ENCODE data around the gene IBA57. TPM values are rescaled to one million over a fixed set of nuclear protein-coding genes. Genes with fewer than 3 reads are reported as not detected.

Gene IBA57
- total and polyA plus RNA-seq, 4 experiments from 2014 or later: 1.3 to 12.0 (median 6.9) TPM

DNA sequence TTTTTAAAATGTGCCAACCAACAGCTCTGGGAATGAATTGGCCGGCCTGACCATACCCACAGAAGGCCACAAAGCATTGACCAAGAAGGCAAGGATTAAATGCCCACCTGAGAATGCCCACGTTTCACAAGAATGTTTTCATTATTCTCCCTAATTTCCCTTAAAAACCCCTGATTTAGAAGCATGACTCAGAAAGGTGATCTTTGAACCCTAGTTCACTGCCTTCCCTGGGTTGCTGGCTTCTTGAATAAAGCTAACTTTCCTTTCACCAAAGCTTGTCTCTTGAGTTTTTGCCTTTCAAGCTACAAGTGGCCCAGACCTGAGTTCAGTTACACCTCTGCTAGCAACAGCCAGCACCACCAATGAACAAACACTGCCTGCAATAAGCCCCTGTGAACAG lies 42.1 kb upstream of the IBA57 start:
- Mint-ChIP-seq H3K4me1 (peaks cover 0 to 4% (median 2%) of the 10 kb centered on the region in 4 donors), H3K36me3 (no peaks in the 10 kb centered on the region), H3K27me3 (peaks cover 8 to 17% of the 10 kb centered on the region in 2 donors), H3K4me3 (no peak overlapping the region), H3K27ac (no peak overlapping the region), H3K9me3 (no peaks in the 10 kb centered on the region)
- CTCF ChIA-PET (ENCODE audit: partially characterized antibody): interaction anchor here (0.6 to 2.9 kb wide), 2 partner anchors 8 to 335 kb away, joined by 3 to 14 read pairs; no protein-coding TSS in a partner anchor
- DNase-seq: no peak
- Histone ChIP-seq H3K27me3 (ENCODE audit: insufficient read depth, low read length) (no peaks in the 10 kb centered on the region), H3K4me3 (ENCODE audit: low read length in 2 of 2) (no peak overlapping the region), H3K27ac (ENCODE audit: low read depth, low read length) (no peak overlapping the region), H3K36me3 (ENCODE audit: insufficient read depth, low read length) (no peaks in the 10 kb centered on the region), H3K4me1 (ENCODE audit: insufficient read depth, low read length) (no peaks in the 10 kb centered on the region), H3K9me3 (ENCODE audit: control insufficient read depth in 1 of 2, low read length in 2 of 2) (no peaks in the 10 kb centered on the region)
- intact Hi-C loops (cut with micrococcal nuclease): no loop called here
- POLR2A ChIA-PET (ENCODE audit: partially characterized antibody): no interaction called here

DNA sequence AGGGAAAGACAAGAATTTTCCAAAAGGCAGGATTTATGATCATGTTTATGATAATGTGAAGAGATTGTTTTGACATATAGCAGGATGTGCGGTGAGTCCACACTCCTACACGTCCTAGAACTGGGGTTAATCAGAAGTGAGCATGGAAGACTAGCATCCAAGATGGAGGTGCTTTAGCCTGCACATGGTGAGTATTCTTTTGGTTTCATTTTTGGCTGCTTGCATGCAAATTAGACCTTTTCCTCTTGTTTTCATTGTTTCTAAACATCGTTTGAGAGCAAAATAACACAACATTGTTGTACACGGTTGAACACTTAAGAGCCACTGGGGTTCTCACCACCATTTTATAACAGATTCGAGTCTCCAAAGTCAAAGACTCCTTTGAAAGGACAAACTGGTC lies 40.4 kb upstream of the IBA57 start:
- H3K4me3 Mint-ChIP-seq: no peak overlapping the region
- H3K9me3 Mint-ChIP-seq: no peaks in the 10 kb centered on the region
- Histone ChIP-seq H3K27me3 (ENCODE audit: insufficient read depth, low read length) (no peaks in the 10 kb centered on the region), H3K27ac (ENCODE audit: low read depth, low read length) (no peak overlapping the region), H3K4me1 (ENCODE audit: insufficient read depth, low read length) (no peaks in the 10 kb centered on the region), H3K9me3 (ENCODE audit: control insufficient read depth in 1 of 2, low read length in 2 of 2) (no peaks in the 10 kb centered on the region), H3K36me3 (ENCODE audit: insufficient read depth, low read length) (no peaks in the 10 kb centered on the region), H3K4me3 (ENCODE audit: low read length in 2 of 2) (no peak overlapping the region)
- CTCF ChIA-PET (ENCODE audit: partially characterized antibody): interaction anchor here (1.6 kb wide), 1 partner anchor 40 kb away, joined by 6 read pairs; the partner anchor contains the start of gene IBA57
- peaks cover 8 to 17% of the 10 kb centered on the region in 2 donors for H3K27me3 Mint-ChIP-seq
- H3K4me1 Mint-ChIP-seq: peaks cover 0 to 4% (median 2%) of the 10 kb centered on the region in 4 donors
- no peak overlapping the region for H3K27ac Mint-ChIP-seq
- no peaks in the 10 kb centered on the region for H3K36me3 Mint-ChIP-seq
- DNase-seq: no peak
- intact Hi-C loops (cut with micrococcal nuclease): no loop called here
- POLR2A ChIA-PET (ENCODE audit: partially characterized antibody): no interaction called here

DNA sequence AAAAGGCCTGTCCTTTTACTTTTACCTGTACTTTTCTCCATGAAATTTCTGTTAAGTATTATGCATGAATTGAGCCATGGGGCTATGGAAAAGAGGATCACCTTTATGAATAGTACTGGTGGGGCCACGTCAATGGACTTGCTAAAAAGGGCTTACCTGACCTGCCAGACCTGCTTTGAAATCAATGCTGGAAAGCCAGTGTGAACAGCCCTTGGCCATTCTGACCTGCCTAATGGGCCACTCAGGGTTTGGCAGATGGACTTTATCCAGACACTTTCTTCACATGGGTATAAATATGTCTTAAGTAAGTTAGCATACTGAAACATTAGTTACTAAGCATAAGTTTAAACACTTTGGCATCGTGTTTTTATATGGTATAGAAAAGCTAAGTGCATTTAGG lies 33.8 kb upstream of the IBA57 start:
- no peak overlapping the region for H3K27ac ChIP-seq (ENCODE audit: low read depth, low read length)
- no peaks in the 10 kb centered on the region for H3K9me3 ChIP-seq (ENCODE audit: control insufficient read depth in 1 of 2, low read length in 2 of 2)
- H3K36me3 ChIP-seq (ENCODE audit: insufficient read depth, low read length): no peaks in the 10 kb centered on the region
- Mint-ChIP-seq H3K4me1 (peaks cover 2 to 5% (median 4%) of the 10 kb centered on the region in 4 donors), H3K36me3 (no peaks in the 10 kb centered on the region), H3K27ac (no peak overlapping the region), H3K9me3 (no peaks in the 10 kb centered on the region), H3K4me3 (no peak overlapping the region), H3K27me3 (peaks cover 8 to 14% of the 10 kb centered on the region in 2 donors)
- intact Hi-C loops (cut with micrococcal nuclease): loop anchor here (1.0 kb wide), 3 partner anchors 35 to 132 kb away; no protein-coding TSS in a partner anchor
- peaks cover 5% of the 10 kb centered on the region for H3K4me1 ChIP-seq (ENCODE audit: insufficient read depth, low read length)
- H3K27me3 ChIP-seq (ENCODE audit: insufficient read depth, low read length): no peaks in the 10 kb centered on the region
- H3K4me3 ChIP-seq (ENCODE audit: low read length in 2 of 2): no peak overlapping the region
- DNase-seq: no peak
- ChIA-PET CTCF (ENCODE audit: partially characterized antibody) (interaction anchor here (1.1 to 4.7 kb wide), 8 partner anchors 8 to 383 kb away, joined by 3 to 66 read pairs (median 10); partner anchors contain the start of genes GUK1 and IBA57), POLR2A (ENCODE audit: partially characterized antibody) (interaction anchor here (2.3 to 2.9 kb wide), 2 partner anchors 8 to 34 kb away, joined by 11 to 18 read pairs; partner anchors contain the start of genes GUK1 and IBA57)

DNA sequence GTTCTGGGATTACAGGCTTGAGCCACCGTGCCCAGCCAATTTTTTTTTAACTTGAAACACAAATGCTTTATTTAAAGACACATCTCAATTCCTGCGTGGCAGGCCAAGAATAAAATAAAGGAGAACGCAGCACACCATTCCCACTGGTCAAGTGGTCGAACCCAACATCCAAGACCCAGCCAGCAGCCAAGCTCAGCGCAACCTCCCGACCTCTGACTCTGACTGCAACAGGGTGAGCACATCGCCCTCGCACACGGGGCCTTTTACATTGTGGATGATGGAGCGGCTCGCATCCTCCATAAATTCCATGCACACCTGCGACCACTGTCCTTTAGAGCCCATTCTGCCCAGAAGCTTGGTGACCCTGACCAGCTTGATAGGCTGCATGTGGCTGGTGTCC lies 31.0 kb upstream of the IBA57 start:
- no peak overlapping the region for H3K27ac Mint-ChIP-seq
- no peaks in the 10 kb centered on the region for H3K36me3 Mint-ChIP-seq
- DNase-seq: no peak
- no peak overlapping the region for H3K27ac ChIP-seq (ENCODE audit: low read depth, low read length)
- CTCF ChIA-PET (ENCODE audit: partially characterized antibody): interaction anchor here (1.1 kb wide), 1 partner anchor 8 kb away, joined by 3 read pairs; no protein-coding TSS in a partner anchor
- peaks cover 2 to 8% (median 5%) of the 10 kb centered on the region in 4 donors for H3K4me1 Mint-ChIP-seq
- H3K9me3 Mint-ChIP-seq: no peaks in the 10 kb centered on the region
- peaks cover 4 to 10% of the 10 kb centered on the region in 2 donors for H3K27me3 Mint-ChIP-seq
- no peaks in the 10 kb centered on the region for H3K27me3 ChIP-seq (ENCODE audit: insufficient read depth, low read length)
- H3K9me3 ChIP-seq (ENCODE audit: control insufficient read depth in 1 of 2, low read length in 2 of 2): no peaks in the 10 kb centered on the region
- POLR2A ChIA-PET (ENCODE audit: partially characterized antibody): interaction anchor here (4.3 kb wide), 1 partner anchor 32 kb away, joined by 24 read pairs; the partner anchor contains the start of gene IBA57
- no peaks in the 10 kb centered on the region for H3K36me3 ChIP-seq (ENCODE audit: insufficient read depth, low read length)
- intact Hi-C loops (cut with micrococcal nuclease): no loop called here
- peaks cover 10% of the 10 kb centered on the region for H3K4me1 ChIP-seq (ENCODE audit: insufficient read depth, low read length)
- no peak overlapping the region for H3K4me3 ChIP-seq (ENCODE audit: low read length in 2 of 2)
- H3K4me3 Mint-ChIP-seq: no peak overlapping the region

DNA sequence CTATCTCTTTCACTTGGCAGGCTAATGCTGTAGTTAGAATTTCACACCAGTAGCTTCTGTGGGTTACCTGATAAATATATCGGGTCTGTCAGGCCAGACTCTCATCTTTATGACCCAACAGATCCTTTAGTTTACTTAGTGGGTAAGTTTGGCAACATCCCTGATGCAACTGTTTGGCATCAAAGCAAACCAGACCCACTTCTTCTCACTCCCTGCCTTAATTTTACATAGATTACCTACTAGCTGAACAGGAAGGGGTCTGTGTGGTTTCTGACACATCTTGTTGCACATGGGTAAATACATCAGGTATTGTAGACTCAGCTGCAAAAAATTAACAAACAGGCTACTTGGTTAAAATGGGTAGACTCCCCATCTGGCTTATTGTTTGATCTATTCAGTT lies 28.7 kb upstream of the IBA57 start:
- Mint-ChIP-seq H3K9me3 (no peaks in the 10 kb centered on the region), H3K27ac (peak overlapping the region in 2 of 7 donors; percentile 6 to 30), H3K4me1 (peaks cover 1 to 22% (median 10%) of the 10 kb centered on the region in 4 donors), H3K4me3 (no peak overlapping the region), H3K36me3 (peaks cover 0 to 13% of the 10 kb centered on the region in 2 donors), H3K27me3 (peaks cover 0 to 8% of the 10 kb centered on the region in 2 donors)
- H3K36me3 ChIP-seq (ENCODE audit: insufficient read depth, low read length): no peaks in the 10 kb centered on the region
- ChIA-PET CTCF (ENCODE audit: partially characterized antibody) (interaction anchor here (7.3 kb wide), 1 partner anchor 30 kb away, joined by 50 read pairs; the partner anchor contains the start of gene IBA57), POLR2A (ENCODE audit: partially characterized antibody) (interaction anchor here (1.3 to 4.3 kb wide), 2 partner anchors 29 to 350 kb away, joined by 4 to 24 read pairs; partner anchors contain the start of gene IBA57)
- no peak for DNase-seq
- no peaks in the 10 kb centered on the region for H3K27me3 ChIP-seq (ENCODE audit: insufficient read depth, low read length)
- intact Hi-C loops (cut with micrococcal nuclease): no loop called here
- peaks cover 16% of the 10 kb centered on the region for H3K4me1 ChIP-seq (ENCODE audit: insufficient read depth, low read length)
- no peaks in the 10 kb centered on the region for H3K9me3 ChIP-seq (ENCODE audit: control insufficient read depth in 1 of 2, low read length in 2 of 2)
- H3K27ac ChIP-seq (ENCODE audit: low read depth, low read length): no peak overlapping the region
- H3K4me3 ChIP-seq (ENCODE audit: low read length in 2 of 2): no peak overlapping the region

DNA sequence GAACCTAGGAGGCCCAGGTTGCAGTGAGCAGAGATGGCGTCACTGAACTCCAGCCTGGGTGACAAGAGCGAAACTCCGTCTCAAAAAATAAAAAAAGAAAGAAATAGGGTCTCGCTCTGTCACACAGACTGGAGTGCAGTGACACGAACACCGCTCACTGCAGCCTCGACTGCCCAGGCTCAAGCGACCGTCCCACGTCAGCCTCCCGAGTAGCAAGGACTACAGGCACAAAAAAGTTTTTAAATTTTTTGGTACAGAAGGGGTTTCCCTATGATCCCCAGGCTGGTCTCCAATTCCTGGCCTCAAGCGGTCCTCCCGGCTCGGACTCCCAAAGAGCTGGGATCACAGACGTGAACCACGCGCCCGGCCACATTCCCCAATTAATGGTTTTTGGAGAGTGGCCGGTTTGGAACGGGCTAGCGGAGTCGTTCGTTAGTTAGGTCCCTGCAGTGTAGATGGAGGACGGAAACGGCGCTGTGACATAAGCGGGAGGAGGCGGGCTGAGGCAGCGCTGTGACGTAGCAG lies 26.1 kb upstream of the IBA57 start:
- H3K27me3 Mint-ChIP-seq: peaks cover 0 to 8% of the 10 kb centered on the region in 2 donors
- POLR2A ChIA-PET (ENCODE audit: partially characterized antibody): interaction anchor here (1.2 to 5.3 kb wide), 10 partner anchors 9 to 347 kb away, joined by 3 to 127 read pairs (median 12); partner anchors contain the start of genes ARF1, IBA57, MRPL55 and RNF187
- no peak for DNase-seq
- CTCF ChIA-PET (ENCODE audit: partially characterized antibody): interaction anchor here (0.8 to 7.3 kb wide), 3 partner anchors 9 to 30 kb away, joined by 3 to 50 read pairs (median 13); partner anchors contain the start of gene IBA57
- Histone ChIP-seq H3K36me3 (ENCODE audit: insufficient read depth, low read length) (peaks cover 4% of the 10 kb centered on the region), H3K27me3 (ENCODE audit: insufficient read depth, low read length) (no peaks in the 10 kb centered on the region), H3K4me3 (ENCODE audit: low read length in 2 of 2) (peak overlapping the region; percentile 77 to 83), H3K4me1 (ENCODE audit: insufficient read depth, low read length) (peaks cover 41% of the 10 kb centered on the region), H3K9me3 (ENCODE audit: control insufficient read depth in 1 of 2, low read length in 2 of 2) (no peaks in the 10 kb centered on the region), H3K27ac (ENCODE audit: low read depth, low read length) (peak overlapping the region; percentile 98)
- peak overlapping the region; percentile 92 to 97 (median 96) for H3K4me3 Mint-ChIP-seq
- H3K27ac Mint-ChIP-seq: peak overlapping the region; percentile 91 to 100 (median 100)
- no peaks in the 10 kb centered on the region for H3K9me3 Mint-ChIP-seq
- H3K36me3 Mint-ChIP-seq: peaks cover 0 to 22% of the 10 kb centered on the region in 2 donors
- peaks cover 12 to 46% (median 33%) of the 10 kb centered on the region in 4 donors for H3K4me1 Mint-ChIP-seq
- intact Hi-C loops (cut with micrococcal nuclease): loop anchor here (1.0 kb wide), 1 partner anchor 319 kb away; a partner anchor contains a TSS
